Right atrium auricular region (tissue), 2 donors: ENCODE data around the gene STARD4. TPM values are rescaled to one million over a fixed set of nuclear protein-coding genes. Genes with fewer than 3 reads are reported as not detected.

Experiments used
- DNase-seq: peaks from one replicate; pipeline ENCODE4 v3.0.0-alpha.2; 2019; ENCODE audit warnings: low spot score
- H3K27ac ChIP-seq, 2 donors: fragments of 200-600 bp; sonication (generic); 1 replicate in 1 of 2; 2 replicates in 1 of 2; pipeline ENCODE4 v1.5.1; 2016 to 2019
- H3K27me3 ChIP-seq, 2 donors: fragments of 200-600 bp; sonication (generic); one replicate each; pipeline versions ENCODE4 v1.5.1 to v1.6.0; 2017 to 2019
- H3K36me3 ChIP-seq: fragments of 200-600 bp; sonication (generic); one replicate; pipeline ENCODE4 v1.5.1; 2016
- H3K4me1 ChIP-seq, 2 donors: fragments of 200-600 bp; sonication (generic); one replicate each; pipeline versions ENCODE4 v1.5.1 to v1.6.0; 2017 to 2019
- H3K4me3 ChIP-seq, 2 donors: fragments of 200-600 bp; sonication (generic); 1 replicate in 1 of 2; 2 replicates in 1 of 2; pipeline ENCODE4 v1.5.1; 2017 to 2019; ENCODE audit warnings: mild to moderate bottlenecking in 1 of 2, moderate library complexity in 1 of 2
- H3K9me3 ChIP-seq, 2 donors: fragments of 200-600 bp; sonication (generic); one replicate each; pipeline ENCODE4 v1.5.1; 2019
- CTCF ChIP-seq, 2 donors: fragments of 200-600 bp; sonication (generic); IDR thresholded peaks; one replicate each; pipeline ENCODE4 v1.5.1; 2019; ENCODE audit warnings: antibody characterized with exemption in 2 of 2
- total RNA-seq, 2 donors: library from RNA; depleted of rRNA; stranded (reverse); fragments of >200 nt; gene quantifications; one replicate each; pipeline ENCODE4 v1.1.0, GENCODE V29; 2016

The STARD4 gene
- total RNA-seq, 2 donors from 2014 or later, result 11.8 to 16.4 TPM

- TF ChIP-seq CTCF (IDR thresholded peaks at IDR 0.05), result no peak
- Histone ChIP-seq H3K4me1 (no peaks in the 10 kb centered on the region), H3K36me3 (no peaks in the 10 kb centered on the region), H3K4me3 (no peak overlapping the region), H3K27me3 (no peaks in the 10 kb centered on the region), H3K9me3 (no peaks in the 10 kb centered on the region), H3K27ac (no peak overlapping the region)
- no peak for DNase-seq
Observed at GRCh38 chr5:111498346-111498745, 14.0 kb downstream of the STARD4 start.

DNA sequence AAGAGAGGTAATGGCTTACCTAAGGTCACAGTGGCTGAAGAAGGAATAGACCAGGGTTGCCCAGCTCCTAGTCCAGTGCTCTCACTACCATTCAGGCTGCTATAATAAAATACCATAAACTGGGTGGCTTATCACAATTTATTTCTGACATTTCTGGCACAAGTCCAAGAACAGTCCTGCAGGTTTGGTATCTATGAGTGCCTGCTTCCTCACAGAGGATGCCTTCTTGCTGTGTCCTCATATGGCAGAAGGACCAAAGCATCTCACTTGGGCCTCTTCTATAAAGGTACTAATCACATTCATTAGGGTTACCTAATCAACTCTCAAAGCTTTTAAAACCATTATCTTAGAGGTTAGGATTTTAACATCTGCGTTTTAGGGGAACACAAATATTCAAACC lies 17.2 kb downstream of the STARD4 start:
- no peaks in the 10 kb centered on the region for H3K4me1 ChIP-seq
- H3K27ac ChIP-seq, result no peak overlapping the region
- H3K36me3 ChIP-seq, result no peaks in the 10 kb centered on the region
- DNase-seq, result no peak
- H3K27me3 ChIP-seq, result no peaks in the 10 kb centered on the region
- no peak for TF ChIP-seq CTCF (IDR thresholded peaks at IDR 0.05)
- H3K4me3 ChIP-seq, result no peak overlapping the region
- H3K9me3 ChIP-seq, result no peaks in the 10 kb centered on the region

- Histone ChIP-seq H3K27me3 (no peaks in the 10 kb centered on the region), H3K4me3 (no peak overlapping the region), H3K4me1 (no peaks in the 10 kb centered on the region), H3K9me3 (no peaks in the 10 kb centered on the region), H3K27ac (no peak overlapping the region), H3K36me3 (no peaks in the 10 kb centered on the region)
- DNase-seq, result no peak
- TF ChIP-seq CTCF (IDR thresholded peaks at IDR 0.05), result no peak
Observed at GRCh38 chr5:111494355-111494999, 17.9 kb downstream of the STARD4 start.

DNA sequence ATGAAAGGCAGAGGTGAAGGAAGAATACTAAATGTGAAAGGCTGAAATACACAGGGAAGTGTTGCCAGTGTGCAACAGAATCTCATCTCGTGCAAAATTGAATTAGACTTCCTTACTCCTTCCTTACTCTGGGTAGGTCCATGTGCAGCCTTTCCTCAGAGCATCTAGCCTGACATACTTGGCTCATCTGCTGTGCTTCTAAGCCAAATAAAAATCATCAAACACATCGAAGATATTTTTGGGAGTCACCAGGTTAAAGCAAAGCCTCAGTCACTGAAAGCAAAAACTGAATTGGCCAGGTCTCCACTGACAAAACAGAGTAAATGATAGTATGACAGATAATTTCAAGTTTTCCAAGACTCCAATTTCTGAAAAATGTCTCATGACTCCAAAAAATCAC lies 19.3 kb downstream of the STARD4 start:
- TF ChIP-seq CTCF (IDR thresholded peaks at IDR 0.05), result no peak
- H3K4me3 ChIP-seq, result no peak overlapping the region

GRCh38 chr5:111488353-111488752 lies 24.0 kb downstream of the STARD4 start:
- Histone ChIP-seq H3K4me3 (no peak overlapping the region), H3K27me3 (no peaks in the 10 kb centered on the region), H3K27ac (no peak overlapping the region), H3K4me1 (no peaks in the 10 kb centered on the region), H3K9me3 (no peaks in the 10 kb centered on the region), H3K36me3 (no peaks in the 10 kb centered on the region)
- no peak for TF ChIP-seq CTCF (IDR thresholded peaks at IDR 0.05)
- DNase-seq, result no peak

More for the DNA sequence above, 19.3 kb downstream of the STARD4 start:
- no peak for DNase-seq
- Histone ChIP-seq H3K27ac (no peak overlapping the region), H3K4me1 (no peaks in the 10 kb centered on the region), H3K27me3 (no peaks in the 10 kb centered on the region), H3K9me3 (no peaks in the 10 kb centered on the region), H3K36me3 (no peaks in the 10 kb centered on the region)

- Histone ChIP-seq H3K4me3 (no peak overlapping the region), H3K27me3 (no peaks in the 10 kb centered on the region), H3K9me3 (no peaks in the 10 kb centered on the region), H3K36me3 (no peaks in the 10 kb centered on the region), H3K4me1 (no peaks in the 10 kb centered on the region), H3K27ac (no peak overlapping the region)
- DNase-seq, result no peak
- TF ChIP-seq CTCF (IDR thresholded peaks at IDR 0.05), result no peak
Observed at GRCh38 chr5:111486926-111487325, 25.4 kb downstream of the STARD4 start.
